Testis (tissue), 2 donors: ENCODE data around the gene CISD1.

ENCODE experiments used
- POLR2A ChIP-seq: fragments of 450-650 bp; IDR thresholded peaks from one replicate; pipeline ENCODE4 v1.6.1; 2017; ENCODE audit warnings: antibody characterized with exemption, mild to moderate bottlenecking, moderate library complexity
- TF ChIP-seq, protein P1 (sequence below), 3 experiments: fragments of 450-650 bp in 2 of 3; fragments of 200-600 bp in 1 of 3; sonication (generic) in 1 of 3; IDR thresholded peaks; one replicate each; pipeline ENCODE4 v1.5.1; 2016 to 2019; ENCODE audit warnings: antibody characterized with exemption in 3 of 3, mild to moderate bottlenecking in 2 of 3, moderate library complexity in 1 of 3

DNA sequence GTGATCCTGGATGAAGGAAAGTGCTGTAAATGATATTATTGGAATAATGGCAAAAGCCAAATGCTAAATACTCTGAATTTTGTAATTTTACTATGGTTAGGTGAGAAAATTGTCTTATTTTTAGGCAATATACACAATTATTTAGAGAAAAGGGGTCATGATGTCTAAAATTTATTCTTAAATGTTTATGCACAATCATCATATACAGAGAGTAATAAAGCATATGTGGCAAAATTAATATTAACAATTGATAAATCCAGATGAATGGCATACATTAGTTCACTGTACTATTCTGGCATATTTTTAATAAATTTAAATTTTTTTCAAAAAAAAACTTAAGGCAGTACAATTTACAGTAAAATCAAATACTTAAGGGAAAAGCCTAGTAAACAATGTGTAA is 8.6 kb upstream of the CISD1 start:
- no peak for TF ChIP-seq POLR2A
- TF ChIP-seq, protein P1, sequence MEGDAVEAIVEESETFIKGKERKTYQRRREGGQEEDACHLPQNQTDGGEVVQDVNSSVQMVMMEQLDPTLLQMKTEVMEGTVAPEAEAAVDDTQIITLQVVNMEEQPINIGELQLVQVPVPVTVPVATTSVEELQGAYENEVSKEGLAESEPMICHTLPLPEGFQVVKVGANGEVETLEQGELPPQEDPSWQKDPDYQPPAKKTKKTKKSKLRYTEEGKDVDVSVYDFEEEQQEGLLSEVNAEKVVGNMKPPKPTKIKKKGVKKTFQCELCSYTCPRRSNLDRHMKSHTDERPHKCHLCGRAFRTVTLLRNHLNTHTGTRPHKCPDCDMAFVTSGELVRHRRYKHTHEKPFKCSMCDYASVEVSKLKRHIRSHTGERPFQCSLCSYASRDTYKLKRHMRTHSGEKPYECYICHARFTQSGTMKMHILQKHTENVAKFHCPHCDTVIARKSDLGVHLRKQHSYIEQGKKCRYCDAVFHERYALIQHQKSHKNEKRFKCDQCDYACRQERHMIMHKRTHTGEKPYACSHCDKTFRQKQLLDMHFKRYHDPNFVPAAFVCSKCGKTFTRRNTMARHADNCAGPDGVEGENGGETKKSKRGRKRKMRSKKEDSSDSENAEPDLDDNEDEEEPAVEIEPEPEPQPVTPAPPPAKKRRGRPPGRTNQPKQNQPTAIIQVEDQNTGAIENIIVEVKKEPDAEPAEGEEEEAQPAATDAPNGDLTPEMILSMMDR (IDR thresholded peaks at IDR 0.05), result no peak
